Gastroesophageal sphincter (tissue), 4 donors: ENCODE data around the gene PYCR2. TPM values are rescaled to one million over a fixed set of nuclear protein-coding genes. Genes with fewer than 3 reads are reported as not detected.

ENCODE experiments used
- ATAC-seq: fragments of 150-250 bp; one replicate; pipeline ENCODE4 v1.9.1; 2016; ENCODE audit warnings: mild to moderate bottlenecking, moderate library complexity
- H3K27ac ChIP-seq, 4 donors: fragments of 200-600 bp; sonication (generic) in 3 of 4; 1 replicate in 3 of 4; 2 replicates in 1 of 4; pipeline ENCODE4 v1.5.1; 2016 to 2019
- H3K27me3 ChIP-seq: fragments of 200-600 bp; sonication (generic); one replicate; pipeline ENCODE4 v1.5.1; 2019
- H3K36me3 ChIP-seq, 2 donors: fragments of 200-600 bp; sonication (generic); one replicate each; pipeline ENCODE4 v1.5.1; 2019; ENCODE audit warnings: control low read depth in 1 of 2
- H3K4me1 ChIP-seq, 3 donors: fragments of 200-600 bp; sonication (generic); 1 replicate in 2 of 3; 2 replicates in 1 of 3; pipeline ENCODE4 v1.5.1; 2016 to 2019; ENCODE audit warnings: control low read depth in 2 of 3
- H3K4me3 ChIP-seq, 2 donors: fragments of 200-600 bp; sonication (generic); one replicate each; pipeline ENCODE4 v1.5.1; 2019; ENCODE audit warnings: mild to moderate bottlenecking in 1 of 2, moderate library complexity in 1 of 2
- H3K9me3 ChIP-seq, 3 donors: fragments of 200-600 bp; sonication (generic); one replicate each; pipeline ENCODE4 v1.5.1; 2017 to 2019; ENCODE audit warnings: control low read depth in 2 of 3
- EP300 ChIP-seq: sonication (generic); formaldehyde crosslinking; IDR thresholded peaks from one replicate; pipeline ENCODE4 v1.6.1; 2017; ENCODE audit warnings: antibody characterized with exemption, mild to moderate bottlenecking
- POLR2A ChIP-seq, 2 donors: fragments of 450-650 bp; IDR thresholded peaks; one replicate each; pipeline ENCODE4 v1.6.1; 2017; ENCODE audit warnings: antibody characterized with exemption in 2 of 2, mild to moderate bottlenecking in 2 of 2, moderate library complexity in 1 of 2
- POLR2AphosphoS5 ChIP-seq: sonication (generic); formaldehyde crosslinking; IDR thresholded peaks from one replicate; pipeline ENCODE4 v1.6.1; 2017; ENCODE audit warnings: antibody characterized with exemption
- WGBS, 2 donors: methylation state at CpG; one replicate each; pipeline ENCODE4 v1.1.5; 2018; ENCODE audit warnings: low coverage in 1 of 2; 5-methylcytosine and 5-hydroxymethylcytosine counted together
- total RNA-seq, 4 donors: library from RNA; depleted of rRNA; stranded (reverse); fragments of >200 nt; gene quantifications; one replicate each; pipeline ENCODE4 v1.1.0, GENCODE V29; 2016
- TF ChIP-seq, protein P1 (sequence below), 4 experiments: fragments of 200-600 bp in 2 of 4; fragments of 450-650 bp in 2 of 4; sonication (generic) in 1 of 4; IDR thresholded peaks; one replicate each; pipeline ENCODE4 v1.5.1; 2017 to 2019; ENCODE audit warnings: antibody characterized with exemption in 4 of 4, mild to moderate bottlenecking in 2 of 4, moderate library complexity in 2 of 4

Gene PYCR2
- total RNA-seq, 4 donors from 2014 or later: 43.6 to 65.5 (median 50.6) TPM

DNA sequence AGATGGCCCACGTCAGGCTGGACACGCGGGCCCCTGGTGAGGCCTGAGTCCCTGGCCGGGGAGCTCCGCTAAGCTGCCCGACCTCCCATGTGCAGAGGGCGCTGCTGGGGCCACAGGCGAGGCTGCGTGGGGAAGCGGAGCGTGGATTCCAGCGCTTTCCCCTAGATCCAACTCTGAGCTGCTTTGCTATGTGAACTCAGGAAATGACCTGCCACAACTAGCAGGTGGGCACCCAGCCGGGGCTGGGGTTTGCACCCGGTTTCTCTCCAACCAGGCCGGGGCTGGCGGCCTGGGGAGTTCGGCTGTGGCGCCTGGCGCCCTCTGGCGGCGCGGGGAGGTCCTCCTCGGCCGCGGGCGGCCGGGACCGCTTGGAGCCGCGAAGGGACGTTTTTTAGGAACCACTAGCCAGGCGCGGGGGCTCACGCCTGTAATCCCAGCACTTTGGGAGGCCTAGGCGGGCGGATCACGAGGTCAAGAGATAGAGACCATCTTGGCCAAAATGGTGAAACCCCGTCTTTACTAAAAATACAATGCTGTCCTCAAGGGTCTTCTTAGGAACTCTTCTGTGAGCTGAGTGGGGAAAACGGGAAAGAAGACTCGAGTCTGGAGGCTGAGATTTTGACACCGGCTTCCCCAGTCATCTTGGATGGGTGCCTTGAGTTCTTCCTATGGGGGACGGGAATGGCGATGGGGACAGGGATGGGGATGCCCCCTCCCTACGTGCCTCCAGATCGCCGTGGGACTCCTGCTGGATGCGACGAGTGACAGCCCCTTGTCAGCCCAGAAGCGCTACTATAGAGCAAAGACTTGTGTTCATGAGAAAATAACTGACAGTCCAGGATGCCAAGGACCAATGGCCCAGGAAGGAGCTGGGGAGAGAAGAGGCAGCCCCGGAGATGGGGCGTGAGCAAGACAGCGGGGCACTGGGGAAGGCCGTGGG lies 12.6 kb downstream of the PYCR2 start:
- ATAC-seq: peak; percentile 87
- TF ChIP-seq POLR2A (IDR thresholded peaks at IDR 0.05) (no peak), EP300 (no peak), POLR2AphosphoS5 (no peak)
- TF ChIP-seq, protein P1, sequence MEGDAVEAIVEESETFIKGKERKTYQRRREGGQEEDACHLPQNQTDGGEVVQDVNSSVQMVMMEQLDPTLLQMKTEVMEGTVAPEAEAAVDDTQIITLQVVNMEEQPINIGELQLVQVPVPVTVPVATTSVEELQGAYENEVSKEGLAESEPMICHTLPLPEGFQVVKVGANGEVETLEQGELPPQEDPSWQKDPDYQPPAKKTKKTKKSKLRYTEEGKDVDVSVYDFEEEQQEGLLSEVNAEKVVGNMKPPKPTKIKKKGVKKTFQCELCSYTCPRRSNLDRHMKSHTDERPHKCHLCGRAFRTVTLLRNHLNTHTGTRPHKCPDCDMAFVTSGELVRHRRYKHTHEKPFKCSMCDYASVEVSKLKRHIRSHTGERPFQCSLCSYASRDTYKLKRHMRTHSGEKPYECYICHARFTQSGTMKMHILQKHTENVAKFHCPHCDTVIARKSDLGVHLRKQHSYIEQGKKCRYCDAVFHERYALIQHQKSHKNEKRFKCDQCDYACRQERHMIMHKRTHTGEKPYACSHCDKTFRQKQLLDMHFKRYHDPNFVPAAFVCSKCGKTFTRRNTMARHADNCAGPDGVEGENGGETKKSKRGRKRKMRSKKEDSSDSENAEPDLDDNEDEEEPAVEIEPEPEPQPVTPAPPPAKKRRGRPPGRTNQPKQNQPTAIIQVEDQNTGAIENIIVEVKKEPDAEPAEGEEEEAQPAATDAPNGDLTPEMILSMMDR (IDR thresholded peaks at IDR 0.05): peak in 3 of 4 experiments; percentile 91 to 98 (median 91)
- Histone ChIP-seq H3K4me3 (no peak overlapping the region), H3K9me3 (no peaks in the 10 kb centered on the region), H3K27me3 (no peaks in the 10 kb centered on the region), H3K4me1 (peaks cover 0 to 12% (median 0%) of the 10 kb centered on the region in 3 donors), H3K27ac (no peak overlapping the region), H3K36me3 (peaks cover 0 to 35% of the 10 kb centered on the region in 2 donors)
- 53 to 100% methylated on average over 3 to 9 of the region's 53 CpGs for WGBS, 2 donors

DNA sequence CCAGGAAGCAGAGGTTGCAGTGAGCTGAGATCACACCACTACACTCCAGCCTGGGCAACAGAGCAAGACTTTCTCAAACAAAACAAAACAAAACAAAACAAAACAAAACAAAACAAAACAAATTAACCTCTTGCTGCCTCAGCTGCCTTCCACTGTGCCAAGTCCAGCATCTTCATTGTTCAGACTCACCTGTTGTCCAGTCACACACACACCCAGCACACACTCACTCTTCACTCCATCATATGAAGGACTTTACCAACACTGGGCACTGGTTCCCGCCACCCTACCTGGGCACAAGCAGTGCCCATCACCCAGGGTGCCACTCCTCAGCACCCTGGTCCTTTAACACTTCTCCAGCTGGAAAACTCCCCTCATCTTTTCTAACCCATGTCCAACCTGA lies 14.6 kb downstream of the PYCR2 start:
- ATAC-seq: no peak
- WGBS, 2 donors: 82 to 100% methylated on average over 1 of the region's 1 CpG
- Histone ChIP-seq H3K27ac (no peak overlapping the region), H3K4me3 (no peak overlapping the region), H3K4me1 (peaks cover 0 to 12% (median 0%) of the 10 kb centered on the region in 3 donors), H3K36me3 (peaks cover 0 to 15% of the 10 kb centered on the region in 2 donors), H3K27me3 (no peaks in the 10 kb centered on the region), H3K9me3 (no peaks in the 10 kb centered on the region)
- TF ChIP-seq POLR2A (IDR thresholded peaks at IDR 0.05) (no peak), POLR2AphosphoS5 (no peak), EP300 (no peak)
- TF ChIP-seq, protein P1 (IDR thresholded peaks at IDR 0.05): no peak

GRCh38 chr1:225908773-225909172 lies 15.3 kb downstream of the PYCR2 start:
- ATAC-seq: no peak
- Histone ChIP-seq H3K9me3 (no peaks in the 10 kb centered on the region), H3K4me1 (peaks cover 0 to 12% (median 0%) of the 10 kb centered on the region in 3 donors), H3K4me3 (no peak overlapping the region), H3K27me3 (no peaks in the 10 kb centered on the region), H3K27ac (no peak overlapping the region), H3K36me3 (peaks cover 0 to 8% of the 10 kb centered on the region in 2 donors)
- 33 to 81% methylated on average over 1 to 2 of the region's 2 CpGs for WGBS, 2 donors
- TF ChIP-seq EP300 (no peak), POLR2AphosphoS5 (no peak), POLR2A (IDR thresholded peaks at IDR 0.05) (no peak)
- TF ChIP-seq, protein P1 (IDR thresholded peaks at IDR 0.05): no peak

GRCh38 chr1:225908013-225908640 lies 15.9 kb downstream of the PYCR2 start:
- peaks cover 0 to 12% (median 0%) of the 10 kb centered on the region in 3 donors for H3K4me1 ChIP-seq
- no peak for TF ChIP-seq POLR2A (IDR thresholded peaks at IDR 0.05)
- TF ChIP-seq EP300: no peak
- TF ChIP-seq POLR2AphosphoS5: no peak
- TF ChIP-seq, protein P1 (IDR thresholded peaks at IDR 0.05): no peak
- no peak for ATAC-seq
- H3K4me3 ChIP-seq: no peak overlapping the region
- H3K27ac ChIP-seq: no peak overlapping the region
- WGBS, 2 donors: 79 to 100% methylated on average over 1 to 2 of the region's 5 CpGs
- H3K9me3 ChIP-seq: no peaks in the 10 kb centered on the region
- H3K27me3 ChIP-seq: no peaks in the 10 kb centered on the region
- peaks cover 0 to 2% of the 10 kb centered on the region in 2 donors for H3K36me3 ChIP-seq
